Osteoblast (primary cell): ENCODE data around the gene SUPT7L. TPM values are rescaled to one million over a fixed set of nuclear protein-coding genes. Genes with fewer than 3 reads are reported as not detected.

Source experiments
- DNase-seq: peaks from one replicate; pipeline ENCODE4 v3.0.0; 2011; ENCODE audit warnings: low spot score, mixed read lengths; ENCODE audit not compliant: insufficient read length; ENCODE audit errors: missing footprints
- H2AFZ ChIP-seq: 2 replicates; pipeline ENCODE4 v1.6.0; 2011; ENCODE audit warnings: mild to moderate bottlenecking, low read length
- H3K27ac ChIP-seq: 2 replicates; pipeline ENCODE4 v1.5.1; 2011; ENCODE audit warnings: mild to moderate bottlenecking, low read depth, low read length, moderate library complexity
- H3K27me3 ChIP-seq: 2 replicates; pipeline ENCODE4 v1.6.0; 2012; ENCODE audit warnings: mild to moderate bottlenecking, control low read depth, inconsistent platforms, low read length, moderate library complexity; ENCODE audit not compliant: insufficient read depth
- H3K36me3 ChIP-seq: 2 replicates; pipeline ENCODE4 v1.5.1; 2011; ENCODE audit warnings: mild to moderate bottlenecking, low read length, control low read depth, moderate library complexity; ENCODE audit not compliant: insufficient read depth
- H3K4me1 ChIP-seq: 2 replicates; pipeline ENCODE4 v1.5.1; 2011; ENCODE audit warnings: mild to moderate bottlenecking, low read length, control low read depth, moderate library complexity; ENCODE audit not compliant: insufficient read depth
- H3K4me2 ChIP-seq: 2 replicates; pipeline ENCODE4 v1.6.0; 2011; ENCODE audit warnings: mild to moderate bottlenecking, low read length; ENCODE audit not compliant: insufficient read depth
- H3K4me3 ChIP-seq: fragments of 200-600 bp; sonication (generic); 3 replicates; pipeline ENCODE4 v1.5.1; 2012; ENCODE audit warnings: mild to moderate bottlenecking, low read length, inconsistent platforms; ENCODE audit not compliant: insufficient read depth
- H3K79me2 ChIP-seq: 2 replicates; pipeline ENCODE4 v1.6.0; 2012; ENCODE audit warnings: mild to moderate bottlenecking, low read length, control low read depth, inconsistent platforms; ENCODE audit not compliant: insufficient read depth
- H3K9me3 ChIP-seq: 2 replicates; pipeline ENCODE4 v1.5.1; 2011; ENCODE audit warnings: low read depth, low read length, control low read depth
- H4K20me1 ChIP-seq: 2 replicates; pipeline ENCODE4 v1.6.0; 2012; ENCODE audit warnings: mild to moderate bottlenecking, low read length, control low read depth; ENCODE audit not compliant: insufficient read depth
- CTCF ChIP-seq: IDR thresholded peaks from 2 replicates; pipeline ENCODE4 v1.5.1; 2011; ENCODE audit warnings: mild to moderate bottlenecking, low read depth, low read length, moderate library complexity; ENCODE audit errors: extremely low read depth
- total RNA-seq: library from RNA; depleted of rRNA; stranded (reverse); fragments of >200 nt; gene quantifications from 2 replicates; pipeline ENCODE4 v1.2.3, GENCODE V29; 2012

SUPT7L gene
- total RNA-seq, 1 donor = 50.3 TPM

GRCh38 chr2:27624943-27625342, 38.5 kb downstream of the SUPT7L start:
- Histone ChIP-seq H3K4me1 (peaks cover 39% of the 10 kb centered on the region), H3K4me3 (no peak overlapping the region), H3K27me3 (no peaks in the 10 kb centered on the region), H4K20me1 (no peaks in the 10 kb centered on the region), H2AFZ (no peak overlapping the region), H3K27ac (no peak overlapping the region), H3K36me3 (peaks cover 13% of the 10 kb centered on the region), H3K9me3 (no peaks in the 10 kb centered on the region), H3K79me2 (peaks cover 13% of the 10 kb centered on the region), H3K4me2 (no peak overlapping the region)
- TF ChIP-seq CTCF = no peak
- DNase-seq = no peak

- TF ChIP-seq CTCF = no peak
- Histone ChIP-seq H3K4me3 (no peak overlapping the region), H3K27ac (peak overlapping the region; percentile 35), H3K4me2 (peak overlapping the region; percentile 36), H3K36me3 (peaks cover 25% of the 10 kb centered on the region), H3K79me2 (no peaks in the 10 kb centered on the region), H3K9me3 (no peaks in the 10 kb centered on the region), H4K20me1 (no peaks in the 10 kb centered on the region), H2AFZ (no peak overlapping the region), H3K4me1 (peaks cover 29% of the 10 kb centered on the region), H3K27me3 (no peaks in the 10 kb centered on the region)
- peak; percentile 90 for DNase-seq
Observed at GRCh38 chr2:27622921-27623384, 40.5 kb downstream of the SUPT7L start.

- Histone ChIP-seq H3K4me2 (no peak overlapping the region), H4K20me1 (no peaks in the 10 kb centered on the region), H3K9me3 (no peaks in the 10 kb centered on the region), H3K27me3 (no peaks in the 10 kb centered on the region), H3K27ac (no peak overlapping the region), H3K4me1 (peaks cover 21% of the 10 kb centered on the region), H2AFZ (no peak overlapping the region), H3K36me3 (peaks cover 38% of the 10 kb centered on the region), H3K79me2 (no peaks in the 10 kb centered on the region), H3K4me3 (no peak overlapping the region)
- peak; percentile 11 for TF ChIP-seq CTCF
- DNase-seq = no peak
Observed at GRCh38 chr2:27621524-27621923, 41.9 kb downstream of the SUPT7L start.

GRCh38 chr2:27615316-27615715, 48.1 kb downstream of the SUPT7L start:
- Histone ChIP-seq H3K27me3 (no peaks in the 10 kb centered on the region), H3K9me3 (no peaks in the 10 kb centered on the region), H3K4me1 (no peaks in the 10 kb centered on the region), H4K20me1 (peaks cover 2% of the 10 kb centered on the region), H3K4me2 (no peak overlapping the region), H3K36me3 (peaks cover 47% of the 10 kb centered on the region), H2AFZ (no peak overlapping the region), H3K27ac (no peak overlapping the region), H3K79me2 (peaks cover 22% of the 10 kb centered on the region), H3K4me3 (no peak overlapping the region)
- TF ChIP-seq CTCF = no peak
- no peak for DNase-seq
